ENCODE results near the gene RNF40. TPM values are rescaled to one million over a fixed set of nuclear protein-coding genes. Genes with fewer than 3 reads are reported as not detected.
A peak's percentile ranks its signal among the peaks of the same experiment; 100 is the strongest.

The RNF40 gene
- total RNA-seq (100 to 1,000 TPM in 1 of 5 donors, 10 to 100 TPM in 4; 17.5 to 155 (median 55.1) TPM), polyA plus RNA-seq (10 to 100 TPM; 43.7 to 57.0 (median 53.9) TPM)
- long read RNA-seq, donor 1: 0 reads
- long read RNA-seq, donor 2, full-length matches to known transcripts: 1 of 1 reads
- long read RNA-seq, donor 2, partial matches to known transcripts: 0 of 1 reads
- long read RNA-seq, donor 2, other reads (novel, unspliced or antisense): 0 of 1 reads
- long read RNA-seq, donor 3, partial matches to known transcripts: 0 of 2 reads
- long read RNA-seq, donor 3, other reads (novel, unspliced or antisense): 0 of 2 reads
- long read RNA-seq, donor 4: 0 reads
- long read RNA-seq, donor 5: 0 reads
- long read RNA-seq, donor 6, full-length matches to known transcripts: 5 of 14 reads
- long read RNA-seq, donor 6, partial matches to known transcripts: 9 of 14 reads
- long read RNA-seq, donor 6, other reads (novel, unspliced or antisense): 0 of 14 reads
- long read RNA-seq, donor 7, partial matches to known transcripts: 0 of 1 reads
- long read RNA-seq, donor 7, other reads (novel, unspliced or antisense): 0 of 1 reads
- long read RNA-seq, donor 8, partial matches to known transcripts: 5 of 5 reads
- long read RNA-seq, donor 8, other reads (novel, unspliced or antisense): 0 of 5 reads
- long read RNA-seq, donor 9, partial matches to known transcripts: 6 of 6 reads
- long read RNA-seq, donor 9, other reads (novel, unspliced or antisense): 0 of 6 reads
- long read RNA-seq, donor 10, full-length matches to known transcripts: 1 of 1 reads
- long read RNA-seq, donor 10, partial matches to known transcripts: 0 of 1 reads
- long read RNA-seq, donor 10, other reads (novel, unspliced or antisense): 0 of 1 reads

DNA sequence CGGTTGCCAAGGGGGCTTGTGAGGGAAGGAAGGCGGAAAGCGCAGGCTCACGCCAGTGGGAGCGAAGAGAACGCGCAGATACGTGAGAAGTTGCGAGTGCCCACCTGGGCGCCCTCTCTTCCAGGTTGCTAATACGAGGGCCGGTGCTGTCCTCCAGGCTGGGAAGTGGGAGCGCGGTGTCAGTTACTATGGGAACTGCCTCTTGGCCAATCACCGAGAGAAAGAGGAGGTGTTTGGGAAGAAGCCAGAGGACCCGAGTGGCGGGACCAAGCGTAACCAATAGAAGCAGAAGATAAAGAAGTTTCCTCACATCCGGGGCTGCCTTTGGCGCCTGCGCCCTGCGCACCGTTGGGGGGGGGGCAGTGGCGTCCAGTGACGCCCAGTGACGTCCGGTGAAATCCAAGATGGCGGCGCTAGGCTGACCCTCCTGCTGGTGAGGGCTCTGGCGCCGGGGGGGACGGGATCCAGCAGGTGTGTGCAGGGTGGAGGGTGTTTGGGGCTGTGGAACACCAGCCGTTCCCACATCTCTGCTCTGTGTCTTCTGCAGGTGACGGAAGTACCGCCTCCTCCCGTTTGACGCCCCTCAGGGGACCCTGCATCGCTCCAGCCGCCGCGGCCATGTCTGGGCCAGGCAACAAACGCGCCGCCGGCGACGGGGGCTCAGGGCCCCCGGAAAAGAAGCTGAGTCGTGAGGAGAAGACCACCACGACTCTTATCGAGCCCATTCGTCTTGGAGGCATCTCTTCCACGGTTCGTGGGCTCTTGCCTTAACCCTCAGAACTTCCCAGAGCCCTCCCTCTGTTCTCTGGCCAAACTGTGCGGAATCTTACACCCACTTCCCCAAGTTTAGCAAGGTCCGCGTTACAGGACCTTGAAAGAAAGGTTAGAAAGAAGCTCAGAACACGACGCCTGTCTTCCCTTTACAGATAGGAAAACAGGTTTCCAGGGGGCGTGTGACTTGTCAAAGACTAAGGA, at the start of gene RNF40, which contains the start of gene CFAP119:
RNF40 (plus strand) TSS at position 395 of the 975 bp plus-strand sequence; CDS start at position 619, 224 bp downstream.
CFAP119 (minus strand) TSS at position 135 of the 975 bp plus-strand sequence. CDS start 314 bp downstream, outside the sequence.
- Histone ChIP-seq H3K9me3 (no peaks in the 10 kb centered on the region), H3K4me1 (peaks cover 22 to 50% (median 44%) of the 10 kb centered on the region in 4 donors), H3K4me3 (peak within 1 kb of the TSS; percentile 80 to 96 (median 94)), H3K27me3 (no peaks in the 10 kb centered on the region), H3K27ac (peak within 1 kb of the TSS; percentile 88 to 97 (median 92)), H3K36me3 (peaks cover 33 to 68% (median 61%) of the 10 kb centered on the region in 4 donors)
- TF ChIP-seq, protein P1, sequence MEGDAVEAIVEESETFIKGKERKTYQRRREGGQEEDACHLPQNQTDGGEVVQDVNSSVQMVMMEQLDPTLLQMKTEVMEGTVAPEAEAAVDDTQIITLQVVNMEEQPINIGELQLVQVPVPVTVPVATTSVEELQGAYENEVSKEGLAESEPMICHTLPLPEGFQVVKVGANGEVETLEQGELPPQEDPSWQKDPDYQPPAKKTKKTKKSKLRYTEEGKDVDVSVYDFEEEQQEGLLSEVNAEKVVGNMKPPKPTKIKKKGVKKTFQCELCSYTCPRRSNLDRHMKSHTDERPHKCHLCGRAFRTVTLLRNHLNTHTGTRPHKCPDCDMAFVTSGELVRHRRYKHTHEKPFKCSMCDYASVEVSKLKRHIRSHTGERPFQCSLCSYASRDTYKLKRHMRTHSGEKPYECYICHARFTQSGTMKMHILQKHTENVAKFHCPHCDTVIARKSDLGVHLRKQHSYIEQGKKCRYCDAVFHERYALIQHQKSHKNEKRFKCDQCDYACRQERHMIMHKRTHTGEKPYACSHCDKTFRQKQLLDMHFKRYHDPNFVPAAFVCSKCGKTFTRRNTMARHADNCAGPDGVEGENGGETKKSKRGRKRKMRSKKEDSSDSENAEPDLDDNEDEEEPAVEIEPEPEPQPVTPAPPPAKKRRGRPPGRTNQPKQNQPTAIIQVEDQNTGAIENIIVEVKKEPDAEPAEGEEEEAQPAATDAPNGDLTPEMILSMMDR (IDR thresholded peaks at IDR 0.05): no peak
- TF ChIP-seq POLR2AphosphoS5 (IDR thresholded peaks at IDR 0.05) (peak; percentile 82 to 91 (median 91)), EP300 (IDR thresholded peaks at IDR 0.05) (no peak), POLR2A (IDR thresholded peaks at IDR 0.05) (peak in 2 of 4 donors; percentile 62 to 66)
- DNase-seq: peak; percentile 97 to 99
- 0 to 3% (median 1%) methylated on average over 28 to 60 of the region's 60 CpGs for WGBS, 5 donors
- intact Hi-C loops (cut with DNase I; ENCODE audit: low total_unique reads): no loop called here

DNA sequence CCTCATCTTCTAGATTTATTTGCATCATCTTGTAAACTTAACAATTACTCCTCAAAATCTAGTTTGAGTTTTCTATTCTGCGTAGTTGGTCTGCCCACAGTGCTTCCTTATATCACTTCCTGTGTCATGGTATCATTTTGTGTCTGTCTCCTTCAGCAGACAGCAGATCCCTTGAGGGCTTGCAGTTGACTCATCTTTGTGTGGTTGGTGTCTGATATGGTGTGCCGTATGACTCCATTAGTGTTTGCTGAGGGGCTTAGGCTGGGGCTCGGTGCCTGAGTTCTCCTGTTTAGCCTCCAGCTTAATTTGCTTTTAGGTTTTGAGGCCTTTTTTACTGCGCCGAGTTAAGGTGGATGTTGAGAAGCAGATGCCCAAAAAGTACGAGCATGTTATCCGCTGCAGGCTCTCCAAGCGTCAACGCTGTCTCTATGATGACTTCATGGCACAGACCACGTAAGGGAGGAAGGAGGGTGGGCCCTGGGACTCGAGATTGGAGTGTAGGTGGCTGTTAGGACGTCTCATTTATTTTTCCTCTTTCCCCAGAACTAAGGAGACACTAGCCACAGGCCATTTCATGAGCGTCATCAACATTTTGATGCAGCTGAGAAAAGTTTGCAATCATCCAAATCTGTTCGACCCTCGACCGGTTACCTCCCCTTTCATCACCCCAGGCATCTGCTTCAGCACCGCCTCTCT, 46.2 kb upstream of the RNF40 start:
- Histone ChIP-seq H3K4me3 (no peak overlapping the region), H3K27me3 (no peaks in the 10 kb centered on the region), H3K36me3 (peaks cover 100% of the 10 kb centered on the region in 4 donors), H3K9me3 (no peaks in the 10 kb centered on the region), H3K27ac (peak overlapping the region in 3 of 5 donors; percentile 15 to 64 (median 40)), H3K4me1 (peaks cover 0 to 31% (median 2%) of the 10 kb centered on the region in 4 donors)
- TF ChIP-seq, protein P1 (IDR thresholded peaks at IDR 0.05): no peak
- no peak for TF ChIP-seq POLR2AphosphoS5 (IDR thresholded peaks at IDR 0.05)
- no peak for DNase-seq
- intact Hi-C loops (cut with DNase I; ENCODE audit: low total_unique reads): no loop called here
- 79 to 86% (median 85%) methylated on average over 17 of the region's 17 CpGs for WGBS, 5 donors

DNA sequence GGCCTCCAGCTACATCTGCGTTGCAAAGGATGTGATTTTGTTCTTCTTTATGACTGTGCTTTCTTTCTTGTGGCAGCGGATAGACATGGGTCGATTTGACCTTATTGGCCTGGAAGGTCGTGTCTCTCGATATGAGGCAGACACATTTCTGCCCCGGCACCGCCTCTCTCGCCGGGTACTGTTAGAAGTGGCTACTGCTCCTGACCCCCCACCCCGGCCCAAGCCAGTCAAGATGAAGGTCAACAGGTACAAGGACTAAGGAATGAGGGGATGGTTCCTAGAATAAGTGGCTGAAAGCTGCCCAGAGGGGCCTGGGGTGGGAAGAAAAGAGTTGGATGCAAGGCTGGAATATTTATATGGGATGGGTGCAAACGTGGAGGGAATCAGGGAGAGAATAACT, 42.0 kb upstream of the RNF40 start:
- Histone ChIP-seq H3K4me3 (no peak overlapping the region), H3K27ac (no peak overlapping the region), H3K36me3 (peaks cover 100% of the 10 kb centered on the region in 4 donors), H3K27me3 (no peaks in the 10 kb centered on the region), H3K4me1 (peaks cover 0 to 23% (median 0%) of the 10 kb centered on the region in 4 donors), H3K9me3 (no peaks in the 10 kb centered on the region)
- no peak for DNase-seq
- 84 to 92% (median 88%) methylated on average over 11 of the region's 11 CpGs for WGBS, 5 donors
- intact Hi-C loops (cut with DNase I; ENCODE audit: low total_unique reads): no loop called here
- TF ChIP-seq EP300 (IDR thresholded peaks at IDR 0.05): no peak
- TF ChIP-seq, protein P1 (IDR thresholded peaks at IDR 0.05): no peak
- no peak for TF ChIP-seq POLR2AphosphoS5 (IDR thresholded peaks at IDR 0.05)
- no peak for TF ChIP-seq POLR2A (IDR thresholded peaks at IDR 0.05)
